ENCODE data around the gene ASPM.
"Not testable (repeated sequence)": the region's sequence is repeated elsewhere in the genome, so short reads cannot be mapped to it uniquely, and the experiment has no call there.

The ASPM gene

GRCh38 chr1:197145446-197146024 is 934 bp downstream of the ASPM start:
- no peak for DNase-seq (ENCODE audit: low read depth in 3 of 3)

GRCh38 chr1:197144570-197145325 is 1.7 kb downstream of the ASPM start:
- DNase-seq (ENCODE audit: low read depth in 3 of 3), result no peak

GRCh38 chr1:197143276-197143675 is 3.2 kb downstream of the ASPM start:
- no peak for DNase-seq (ENCODE audit: low read depth in 3 of 3)

- no peak for DNase-seq (ENCODE audit: low read depth in 3 of 3)
Observed at GRCh38 chr1:197141575-197141974, 4.9 kb downstream of the ASPM start.

- no peak for DNase-seq (ENCODE audit: low read depth in 3 of 3)
Observed at GRCh38 chr1:197140121-197140520, 6.3 kb downstream of the ASPM start.

GRCh38 chr1:197139169-197139568 is 7.3 kb downstream of the ASPM start:
- DNase-seq (ENCODE audit: low read depth in 3 of 3), result no peak

GRCh38 chr1:197137322-197137721 is 9.1 kb downstream of the ASPM start:
- DNase-seq (ENCODE audit: low read depth in 3 of 3), result no peak

- DNase-seq (ENCODE audit: low read depth in 3 of 3), result no peak
Observed at GRCh38 chr1:197130677-197131304, 15.7 kb downstream of the ASPM start.

- no peak for DNase-seq (ENCODE audit: low read depth in 3 of 3)
Observed at GRCh38 chr1:197129698-197130097, 16.8 kb downstream of the ASPM start.

GRCh38 chr1:197127246-197127912 is 19.1 kb downstream of the ASPM start:
- no peak for DNase-seq (ENCODE audit: low read depth in 3 of 3)

- no peak for DNase-seq (ENCODE audit: low read depth in 3 of 3)
Observed at GRCh38 chr1:197126691-197127090, 19.8 kb downstream of the ASPM start.

GRCh38 chr1:197124376-197124775 is 22.1 kb downstream of the ASPM start:
- no peak for DNase-seq (ENCODE audit: low read depth in 3 of 3)

GRCh38 chr1:197116156-197116555 is 30.3 kb downstream of the ASPM start:
- DNase-seq (ENCODE audit: low read depth in 3 of 3), result no peak

- no peak for DNase-seq (ENCODE audit: low read depth in 3 of 3)
Observed at GRCh38 chr1:197106869-197107268, 39.6 kb downstream of the ASPM start.

- no peak for DNase-seq (ENCODE audit: low read depth in 3 of 3)
Observed at GRCh38 chr1:197103300-197103699, 43.2 kb downstream of the ASPM start.

- no peak for DNase-seq (ENCODE audit: low read depth in 3 of 3)
Observed at GRCh38 chr1:197101978-197102377, 44.5 kb downstream of the ASPM start.

GRCh38 chr1:197100677-197101076 is 45.8 kb downstream of the ASPM start:
- DNase-seq (ENCODE audit: low read depth in 3 of 3), result no peak

- DNase-seq (ENCODE audit: low read depth in 3 of 3), result no peak
Observed at GRCh38 chr1:197099444-197099843, 47.0 kb downstream of the ASPM start.

- DNase-seq (ENCODE audit: low read depth in 3 of 3), result not testable (repeated sequence)
Observed at GRCh38 chr1:197096971-197097370, 49.5 kb downstream of the ASPM start.

GRCh38 chr1:197096137-197096536 is 50.3 kb downstream of the ASPM start:
- no peak for DNase-seq (ENCODE audit: low read depth in 3 of 3)

- DNase-seq (ENCODE audit: low read depth in 3 of 3), result no peak
Observed at GRCh38 chr1:197093226-197093885, 53.1 kb downstream of the ASPM start.

GRCh38 chr1:197092491-197093023 is 53.9 kb downstream of the ASPM start:
- DNase-seq (ENCODE audit: low read depth in 3 of 3), result no peak

All from stimulated activated CD4-positive, alpha-beta T cell treated with anti-CD3 and anti-CD28 coated beads, TNF-alpha, amount 100 ng/mL, for 4 hours (primary cell).